GM21515 (cell line): Measurements from ENCODE around the gene KLHL15.
"Not testable (repeated sequence)": the region's sequence is repeated elsewhere in the genome, so short reads cannot be mapped to it uniquely, and the experiment has no call there.

Experiments
- ATAC-seq: cut with Tn5 transposase; IDR thresholded peaks from one replicate; pipeline ENCODE4 v1.9.1; 2021; ENCODE audit not compliant: unreplicated experiment

KLHL15 gene

DNA sequence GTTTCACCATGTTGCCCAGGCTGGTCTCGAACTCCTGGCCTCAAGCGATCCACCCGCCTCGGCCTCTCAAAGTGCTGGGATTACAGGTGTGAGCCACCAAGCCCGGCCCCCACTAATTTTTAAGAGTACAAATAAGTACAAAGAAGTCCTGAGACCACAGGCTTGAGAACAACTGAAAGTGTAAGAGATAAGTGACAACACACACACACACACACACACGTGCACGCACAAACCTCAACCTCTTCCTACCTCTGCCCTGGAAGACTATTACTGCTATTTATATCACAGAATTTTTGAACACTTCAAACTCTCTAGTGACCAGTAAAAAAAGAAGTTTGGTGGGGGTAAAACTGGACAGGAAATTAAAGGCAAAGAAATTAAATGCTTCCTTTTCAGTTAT is 7.5 kb downstream of the KLHL15 start:
- ATAC-seq, result no peak

DNA sequence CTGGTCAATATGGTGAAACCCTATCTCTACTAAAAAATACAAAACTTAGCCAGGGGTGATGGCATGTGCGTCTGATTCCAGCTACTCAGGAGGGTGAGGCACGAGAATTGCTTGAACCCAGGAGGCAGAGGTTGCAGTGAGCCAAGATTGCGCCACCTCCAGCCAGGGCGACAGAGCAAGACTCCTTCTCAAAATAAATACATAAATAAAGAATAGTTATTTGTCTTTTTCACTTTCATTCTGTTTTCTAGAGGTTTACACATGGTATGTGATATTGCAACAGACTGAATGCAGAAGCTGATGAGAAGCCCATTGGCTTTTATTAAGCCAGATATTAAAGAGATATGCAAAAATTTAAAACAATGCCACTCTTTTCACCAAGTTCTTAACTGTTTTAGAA is 8.2 kb downstream of the KLHL15 start:
- ATAC-seq, result no peak

DNA sequence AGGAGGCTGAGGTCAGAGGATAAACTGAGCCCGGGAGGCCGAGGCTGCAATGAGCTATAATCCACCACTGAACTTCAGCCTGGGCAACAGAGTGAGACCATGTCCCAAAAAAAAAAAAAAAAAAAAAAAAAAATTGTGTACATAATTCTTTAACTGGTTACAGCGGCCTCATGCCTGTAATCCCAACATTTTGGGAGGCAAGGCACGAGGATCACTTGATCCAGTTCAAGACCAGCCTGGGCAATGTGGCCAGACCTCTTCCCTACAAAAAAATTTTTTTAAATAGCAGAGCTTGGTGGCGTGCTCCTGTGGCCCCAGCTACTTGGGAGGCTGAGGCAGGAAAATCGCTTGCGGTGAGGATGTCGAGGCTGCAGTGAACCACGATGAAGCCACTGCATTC is 9.3 kb downstream of the KLHL15 start:
- ATAC-seq, result no peak

DNA sequence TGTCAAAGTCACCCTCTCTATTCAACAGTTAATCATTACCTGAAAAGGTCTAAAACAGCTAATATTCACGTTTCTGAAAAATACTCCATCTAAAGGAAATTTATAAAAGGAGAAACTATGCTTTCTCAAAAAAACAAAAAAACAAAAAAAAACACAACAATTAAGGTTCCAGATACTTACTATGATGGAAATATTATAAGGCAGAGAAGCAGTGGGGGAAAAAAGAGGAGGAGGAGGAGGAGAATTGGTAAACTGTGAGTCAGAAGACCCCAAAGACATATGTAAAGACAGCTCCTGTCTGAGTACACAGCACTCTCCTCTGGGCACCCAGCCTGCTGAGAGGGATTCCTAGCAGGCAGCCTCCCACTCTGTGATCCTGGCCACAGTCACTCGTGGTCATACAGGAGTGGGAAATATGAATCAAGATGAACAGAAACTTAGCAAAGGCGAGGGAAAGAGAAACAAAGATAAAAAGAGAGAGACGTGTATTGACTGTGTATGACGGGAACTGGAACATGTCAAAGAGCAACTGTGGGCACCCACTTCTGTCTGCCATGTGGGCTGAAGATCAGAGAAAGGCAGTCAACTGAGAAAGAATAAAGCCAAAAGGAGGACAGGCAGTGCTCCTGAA is 12.5 kb downstream of the KLHL15 start:
- peak; percentile 71 for ATAC-seq

DNA sequence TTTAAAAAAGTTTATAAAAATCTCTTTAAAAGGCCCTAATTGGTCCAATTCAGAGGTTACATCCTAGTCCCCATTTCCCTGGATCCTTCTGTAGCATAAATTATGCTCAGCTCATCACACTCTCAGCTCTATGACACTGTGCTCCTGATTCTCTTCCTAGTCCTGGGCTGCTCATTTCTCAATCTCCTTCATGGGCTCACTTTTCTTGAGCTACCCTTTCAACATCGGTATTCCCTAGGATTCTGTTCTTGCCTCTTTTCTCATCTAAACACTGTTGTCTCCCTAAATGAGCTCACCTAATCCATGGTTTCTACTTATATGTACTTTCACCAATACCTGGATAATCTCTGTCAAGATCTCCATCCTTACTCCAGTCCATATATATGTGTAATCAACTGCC is 14.7 kb downstream of the KLHL15 start:
- no peak for ATAC-seq

DNA sequence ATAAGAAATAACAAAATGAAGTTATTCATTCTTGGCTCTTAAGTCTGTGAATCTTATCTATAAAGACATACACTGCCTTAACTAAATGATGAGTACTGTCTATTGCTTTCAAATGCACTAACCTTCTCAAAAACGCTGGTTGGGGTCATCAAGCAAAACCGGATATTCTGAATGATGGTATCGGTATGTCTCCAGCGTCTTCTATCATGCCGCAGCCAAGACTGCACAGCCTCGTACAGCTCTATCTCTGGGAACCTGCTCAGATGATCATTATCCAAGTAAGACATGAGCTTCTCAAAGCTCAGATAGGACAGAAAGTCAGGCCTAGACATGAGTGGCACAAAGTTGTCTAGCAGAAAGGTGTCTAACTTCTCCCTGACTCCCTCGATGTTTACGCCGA is 21.1 kb downstream of the KLHL15 start:
- ATAC-seq, result no peak

DNA sequence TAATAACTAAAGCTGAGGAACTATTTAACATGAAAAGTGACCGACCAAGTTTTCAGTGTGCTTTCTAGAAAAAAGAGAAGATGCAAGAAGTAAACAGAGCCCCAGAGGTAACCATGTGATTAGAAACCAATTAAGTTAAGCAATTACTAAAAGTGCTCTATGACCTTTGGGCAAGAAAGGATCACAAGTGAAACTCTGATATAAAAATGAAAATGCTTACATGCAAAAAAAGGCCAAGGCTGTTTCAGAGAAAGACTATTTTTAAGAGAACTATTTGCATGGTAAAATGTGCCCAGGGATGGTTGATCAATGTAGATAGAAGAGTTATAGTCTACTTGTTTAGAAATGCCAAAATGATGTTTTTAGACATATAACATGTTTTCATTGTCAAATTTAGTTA is 22.0 kb downstream of the KLHL15 start:
- ATAC-seq, result no peak

DNA sequence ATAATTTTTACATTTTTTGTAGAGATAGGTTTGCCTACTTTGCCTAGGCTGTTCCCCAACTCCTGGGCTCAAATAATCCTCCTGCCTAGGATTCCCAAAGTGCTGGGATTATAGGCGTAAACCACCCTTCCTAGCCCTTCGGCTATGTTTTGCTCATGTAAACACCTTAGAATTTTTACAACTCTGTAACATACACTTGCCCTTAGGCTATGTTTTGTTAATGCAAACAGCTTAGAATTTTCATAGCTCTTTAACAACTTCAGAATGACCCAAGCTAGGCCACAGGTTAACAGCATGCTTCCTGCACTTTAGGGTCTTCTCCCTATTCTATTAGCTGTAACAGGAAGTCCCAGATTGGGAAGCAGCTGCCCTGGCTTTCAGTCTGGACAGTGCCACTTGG is 24.2 kb downstream of the KLHL15 start:
- ATAC-seq, result no peak

DNA sequence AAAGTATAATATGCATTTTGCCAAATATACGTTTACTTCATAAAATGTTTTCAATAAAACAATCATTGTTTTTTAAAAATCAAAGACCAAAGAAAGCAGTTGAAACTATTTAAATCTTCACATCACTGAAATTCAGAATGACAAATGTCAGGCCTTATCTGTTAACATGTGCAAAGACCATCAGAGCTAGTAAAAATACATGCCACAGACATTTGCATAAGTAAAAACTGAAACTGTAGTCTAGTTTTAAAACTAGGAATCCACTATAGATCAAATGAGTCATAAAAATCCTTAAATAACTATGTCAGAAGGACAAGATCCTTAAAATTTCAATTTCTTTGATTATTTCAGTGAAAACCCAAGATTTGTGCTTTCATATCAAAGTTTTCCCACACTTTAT is 24.8 kb downstream of the KLHL15 start:
- no peak for ATAC-seq

DNA sequence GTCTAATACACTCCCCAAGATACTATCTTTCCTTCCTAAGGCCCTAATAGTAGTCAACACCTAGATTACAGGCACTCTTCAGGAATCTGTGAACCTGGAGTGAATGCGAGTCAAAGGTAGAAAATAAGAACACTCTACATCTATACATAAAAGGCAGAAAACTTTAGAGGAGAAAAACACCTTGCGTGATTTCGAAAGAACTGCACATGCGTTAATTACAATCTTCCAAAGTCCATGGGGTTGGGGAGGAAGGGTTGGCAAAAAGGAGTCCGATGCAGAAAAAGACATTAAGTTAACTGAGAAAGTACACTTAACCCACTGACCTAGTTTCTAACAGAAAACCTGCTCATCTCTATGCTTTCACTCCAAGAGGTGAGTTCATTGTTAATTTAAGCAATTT is 27.3 kb downstream of the KLHL15 start:
- no peak for ATAC-seq

DNA sequence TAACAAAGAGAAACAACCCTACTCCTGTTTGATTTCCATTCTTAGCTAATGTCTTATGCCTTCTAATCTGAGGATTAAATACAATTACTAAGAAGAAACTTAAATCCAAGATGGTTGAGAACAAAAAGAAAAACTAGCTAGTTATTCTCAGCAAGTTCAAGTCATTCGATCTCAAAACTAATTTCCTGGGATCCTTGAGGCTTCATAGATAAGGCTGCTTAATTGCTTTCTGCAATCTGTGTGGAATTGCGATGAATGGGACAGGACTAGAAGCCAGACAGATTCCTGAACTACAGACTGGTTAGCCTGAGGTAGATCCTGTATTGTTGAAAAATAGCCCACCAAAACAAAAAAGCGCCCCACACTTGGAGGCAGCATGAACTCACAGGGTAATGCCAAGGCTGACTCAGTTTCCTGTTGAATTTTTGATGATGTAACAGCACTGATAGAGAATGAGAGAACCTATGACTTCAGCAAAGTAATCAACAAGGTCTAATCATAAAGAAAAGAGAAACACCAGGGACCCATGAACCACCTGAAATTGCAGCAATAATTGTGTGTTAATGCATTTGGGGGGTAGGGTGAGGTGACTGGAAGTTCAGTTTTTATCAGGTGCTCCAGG is 33.9 kb downstream of the KLHL15 start:
- ATAC-seq, result no peak

DNA sequence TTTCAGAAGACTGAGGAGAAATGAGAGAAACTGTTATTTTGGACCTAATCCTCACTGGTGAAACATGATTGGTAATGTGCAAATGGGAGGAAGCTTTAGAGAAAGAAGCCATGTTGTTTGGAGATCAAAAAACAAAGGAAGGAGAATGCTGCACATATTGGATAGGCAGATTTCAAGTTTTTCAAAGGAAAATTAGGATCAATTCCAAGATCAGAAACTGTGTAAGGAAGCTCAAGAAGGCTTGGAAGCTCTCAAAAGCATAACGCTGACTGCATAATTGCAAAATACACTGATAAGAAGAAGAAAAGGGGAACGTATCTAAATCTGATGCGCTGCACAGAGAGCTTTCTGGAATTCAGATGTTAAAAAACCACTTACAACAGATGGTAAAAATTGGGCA is 34.6 kb downstream of the KLHL15 start:
- no peak for ATAC-seq

DNA sequence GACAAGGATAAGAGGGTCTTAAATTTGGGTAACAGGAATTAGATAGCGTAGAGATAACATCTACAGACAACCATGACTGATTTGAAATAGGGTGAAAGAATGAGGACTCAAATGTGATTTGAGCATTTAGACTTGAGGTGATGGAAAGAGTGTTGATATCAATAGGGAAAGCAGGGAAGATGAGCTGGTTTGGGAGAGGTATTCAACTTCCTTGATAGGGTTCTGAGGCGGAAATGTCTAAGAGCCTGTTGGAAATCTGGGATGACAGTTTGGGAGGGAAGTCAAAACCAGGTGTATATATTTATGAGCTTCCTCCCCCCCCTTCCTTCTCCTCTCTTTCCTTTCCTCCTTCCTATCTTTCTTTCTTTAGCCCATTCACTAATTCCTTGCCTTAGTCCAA is 36.5 kb downstream of the KLHL15 start:
- ATAC-seq, result no peak

DNA sequence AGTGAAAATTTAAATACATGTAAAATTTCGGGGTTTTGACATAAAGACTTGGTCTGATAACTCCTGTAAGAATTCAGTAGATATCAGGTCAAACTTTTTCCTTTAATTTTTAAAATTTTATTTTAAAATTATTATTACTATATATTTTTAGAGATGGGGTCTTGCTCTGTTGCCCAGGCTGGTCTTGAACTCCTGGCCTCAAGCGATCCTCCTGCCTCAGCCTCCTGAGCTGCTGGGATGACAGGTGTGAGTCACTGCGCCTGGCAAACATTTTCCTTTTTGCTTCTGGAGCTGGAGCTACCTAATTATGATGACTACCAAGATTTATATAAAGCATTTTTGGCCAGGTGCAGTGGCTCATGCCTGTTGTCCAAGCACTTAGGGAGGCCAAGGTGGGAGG is 37.3 kb downstream of the KLHL15 start:
- no peak for ATAC-seq

DNA sequence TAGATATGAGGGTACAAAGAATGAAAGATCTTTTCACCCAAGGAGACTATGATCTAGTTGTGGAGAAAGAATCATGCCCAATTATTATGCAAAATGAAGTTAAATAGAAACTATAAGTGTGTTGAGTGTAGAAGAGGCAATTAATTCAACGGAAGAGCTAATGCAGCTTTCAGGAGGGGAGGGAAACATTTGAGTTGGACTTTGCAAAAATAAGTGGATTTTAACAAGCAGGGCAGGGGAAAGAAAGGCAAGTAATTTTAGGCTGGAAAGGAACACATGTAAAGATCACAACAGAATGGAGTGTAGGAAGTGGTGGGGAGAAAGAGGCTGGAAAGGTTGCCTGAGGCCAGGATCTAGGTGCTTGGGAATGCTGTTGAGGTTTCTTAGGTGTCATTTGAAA is 44.1 kb downstream of the KLHL15 start:
- ATAC-seq, result no peak

DNA sequence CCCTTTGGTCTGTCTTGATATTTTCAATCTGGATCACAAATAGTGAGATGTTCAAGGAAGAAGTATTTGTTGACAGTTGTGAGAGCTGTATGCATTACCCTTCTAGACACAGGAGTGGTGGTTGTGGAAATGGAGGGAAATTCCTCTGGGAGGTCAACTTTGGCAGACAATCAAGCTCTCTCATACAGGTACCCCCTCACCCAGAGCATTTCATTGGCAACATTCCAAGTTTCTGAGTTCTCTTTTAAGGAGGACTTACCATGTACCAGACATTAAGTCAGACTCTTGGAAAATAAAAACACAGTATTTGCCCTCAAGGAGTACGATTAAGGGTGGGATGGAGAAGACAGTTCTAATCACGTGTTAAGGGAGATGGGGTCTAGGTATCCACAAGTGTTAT is 45.3 kb downstream of the KLHL15 start:
- no peak for ATAC-seq

DNA sequence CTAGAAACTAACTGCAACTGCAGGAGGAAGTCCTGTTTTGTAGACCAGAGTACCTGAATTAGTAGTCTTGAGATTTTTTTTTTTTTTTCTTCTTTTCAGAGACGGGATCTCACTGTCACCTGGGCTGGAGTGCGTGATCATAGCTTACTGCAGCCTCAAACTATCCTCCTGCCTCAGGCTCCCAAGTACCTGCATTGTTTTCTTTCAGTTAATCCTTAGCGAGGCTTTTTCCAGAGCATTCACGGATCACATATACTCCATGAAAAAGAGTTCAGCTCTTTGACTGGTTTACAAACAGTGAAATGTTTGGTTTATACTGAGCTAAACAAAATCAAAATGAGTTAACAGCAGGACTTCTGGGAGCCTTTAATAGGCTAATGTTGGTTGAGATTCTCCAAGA is 45.8 kb downstream of the KLHL15 start:
- no peak for ATAC-seq

DNA sequence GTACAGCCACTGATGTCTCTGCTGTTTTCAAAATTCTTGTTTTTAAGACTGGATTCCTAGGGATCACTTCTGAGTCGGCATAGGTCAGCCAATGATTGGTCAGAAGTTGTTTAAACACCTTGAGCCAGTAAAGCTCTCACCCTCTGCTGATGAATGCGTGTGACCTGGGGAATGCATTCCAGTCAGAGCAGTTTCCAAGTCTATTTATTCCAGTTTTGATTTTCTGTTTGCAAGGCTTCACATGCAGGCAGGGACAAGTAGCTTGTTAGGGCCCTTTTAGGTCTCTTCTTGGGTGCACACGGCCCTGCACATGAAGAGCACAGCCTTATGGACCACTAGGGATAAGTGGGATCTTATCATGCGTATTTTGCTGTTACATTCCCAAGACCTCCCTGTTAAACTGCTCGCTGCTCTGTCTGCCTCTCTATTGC is 47.0 kb downstream of the KLHL15 start:
- no peak for ATAC-seq

DNA sequence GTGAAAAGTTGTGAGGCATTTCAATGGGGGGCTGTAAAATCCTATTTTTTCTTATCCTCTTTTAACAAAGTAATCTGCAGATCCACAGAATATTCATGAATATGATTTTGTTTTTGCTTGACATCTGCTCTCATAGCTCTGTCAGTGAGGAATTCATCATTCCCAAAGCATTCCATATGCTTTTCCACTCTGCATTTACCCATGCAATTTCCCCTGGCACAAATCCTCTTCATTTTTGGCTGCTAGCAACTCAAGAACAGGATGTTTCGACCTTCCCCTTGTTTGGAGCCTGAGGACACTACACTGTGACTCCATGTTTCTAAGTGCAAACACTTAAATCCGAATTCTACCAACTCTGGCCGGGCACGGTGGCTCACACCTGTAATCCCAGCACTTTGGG is 48.5 kb downstream of the KLHL15 start:
- no peak for ATAC-seq

DNA sequence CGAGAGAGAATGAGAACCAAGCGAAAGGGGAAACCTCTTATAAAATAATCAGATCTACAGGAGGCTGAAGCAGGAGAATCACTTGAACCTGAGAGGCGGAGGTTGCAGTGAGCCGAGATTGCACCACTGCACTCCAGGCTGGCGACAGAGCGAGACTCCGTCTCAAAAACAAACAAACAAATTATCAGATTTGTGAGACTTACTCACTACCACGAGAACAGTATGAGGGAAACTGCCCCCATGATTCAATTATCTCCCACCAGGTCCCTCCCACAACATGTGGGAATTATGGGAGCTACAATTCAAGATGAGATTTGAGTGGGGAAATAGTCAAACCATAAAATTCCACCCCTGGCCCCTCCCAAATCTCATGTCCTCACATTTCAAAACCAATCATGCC is 61.4 kb downstream of the KLHL15 start:
- ATAC-seq, result not testable (repeated sequence)

DNA sequence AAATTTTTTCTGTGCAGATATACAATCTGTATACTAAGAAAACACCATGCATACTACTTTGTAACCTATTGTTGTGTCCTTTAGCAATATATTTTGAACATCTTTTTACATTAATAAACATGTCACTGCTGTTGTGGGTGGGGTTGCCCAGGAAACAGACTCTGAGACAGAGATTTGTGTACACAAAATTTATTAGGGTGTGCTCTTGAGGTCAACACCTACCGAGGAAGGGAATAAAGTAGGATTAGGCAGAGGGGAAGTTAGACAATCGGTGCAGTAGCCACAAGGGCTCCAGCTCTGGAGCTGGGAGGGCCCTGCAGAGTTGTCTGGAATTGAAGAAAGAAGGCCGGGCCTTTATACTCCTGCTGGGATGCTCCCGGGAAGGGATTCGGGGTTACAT is 62.8 kb downstream of the KLHL15 start:
- ATAC-seq, result no peak

DNA sequence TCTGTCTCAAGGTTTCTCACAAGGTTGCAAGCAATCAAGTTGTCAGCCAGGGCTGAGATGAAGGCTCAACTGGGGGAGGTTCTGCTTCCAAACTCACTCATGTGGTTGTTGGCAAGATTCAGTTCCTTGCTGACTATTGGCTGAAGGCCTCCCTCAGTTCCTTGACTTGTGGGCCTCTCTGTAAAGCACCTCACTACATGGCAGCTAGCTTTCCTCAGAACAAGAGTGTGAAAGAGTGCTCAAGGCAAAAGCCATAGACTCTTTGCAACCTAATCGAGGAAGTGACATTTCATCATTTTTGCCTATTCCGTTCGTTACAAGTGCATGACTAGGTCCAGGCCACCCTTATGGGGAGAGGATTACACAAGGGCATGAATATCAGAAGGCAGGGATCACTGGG is 67.2 kb downstream of the KLHL15 start:
- no peak for ATAC-seq

DNA sequence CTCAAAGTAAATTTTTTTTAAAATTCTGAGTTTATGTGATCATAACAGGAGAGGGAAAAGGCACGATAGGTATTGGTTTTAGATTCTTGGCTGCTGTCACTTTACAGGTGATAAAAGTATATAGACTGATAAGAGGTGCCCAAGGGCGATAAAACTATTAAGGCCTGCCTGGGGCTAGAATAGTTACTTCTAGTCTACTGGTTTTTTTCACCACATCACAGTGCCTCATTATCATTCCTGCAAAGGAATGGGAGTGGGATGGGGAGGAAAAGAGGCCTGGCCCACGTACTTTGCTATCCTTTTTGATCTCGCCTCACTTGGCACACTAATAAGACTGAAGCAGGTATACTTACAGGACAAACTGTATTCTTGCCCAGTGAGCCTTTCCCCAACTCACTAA is 72.6 kb downstream of the KLHL15 start:
- ATAC-seq, result no peak
